HG03558 (cell line): ENCODE measurements around the gene GLYATL1.

Experiments used
- ATAC-seq: cut with Tn5 transposase; IDR thresholded peaks from one replicate; pipeline ENCODE4 v1.9.1; 2021; ENCODE audit warnings: moderate number of reproducible peaks; ENCODE audit not compliant: unreplicated experiment; ENCODE audit errors: extremely low read depth

Gene GLYATL1

DNA sequence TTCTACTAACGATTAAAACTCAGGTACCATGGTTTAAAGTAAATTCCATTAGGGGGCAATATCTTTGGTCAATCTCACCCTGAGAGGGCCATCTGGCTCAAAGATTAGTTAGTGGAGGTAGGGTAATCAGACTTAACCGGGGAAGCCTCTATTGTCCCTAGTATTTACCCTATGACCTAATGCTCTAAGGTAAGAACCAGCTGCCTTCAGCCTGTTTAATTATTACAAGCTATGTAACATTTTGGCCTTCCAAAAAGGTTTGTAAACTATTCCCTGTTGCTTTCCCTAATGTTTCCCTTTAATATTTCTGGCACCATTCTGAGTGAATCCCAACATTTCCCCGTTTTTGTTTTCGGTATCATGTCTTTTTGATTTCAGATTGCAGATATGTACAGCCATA lies 15.1 kb upstream of the GLYATL1 start:
- no peak for ATAC-seq

DNA sequence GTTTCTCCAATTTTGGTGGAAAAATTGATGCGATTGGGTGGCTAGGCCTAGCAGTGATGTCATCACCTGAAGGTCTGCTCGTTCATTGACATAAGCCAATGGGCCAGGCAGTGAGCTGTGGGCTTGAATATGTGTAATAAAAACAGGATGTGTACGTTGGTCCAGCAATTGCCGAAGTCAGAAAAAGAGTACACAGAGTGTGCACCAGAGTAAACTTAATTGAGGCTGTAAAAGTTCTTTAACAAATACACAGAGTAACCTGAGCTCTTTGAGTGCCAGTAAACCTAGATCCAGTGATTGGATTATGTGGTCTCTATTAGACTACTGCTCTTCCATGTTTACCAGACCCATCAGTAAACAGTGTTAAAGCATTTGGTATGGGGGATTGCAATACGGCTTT lies 13.0 kb upstream of the GLYATL1 start:
- ATAC-seq: no peak

DNA sequence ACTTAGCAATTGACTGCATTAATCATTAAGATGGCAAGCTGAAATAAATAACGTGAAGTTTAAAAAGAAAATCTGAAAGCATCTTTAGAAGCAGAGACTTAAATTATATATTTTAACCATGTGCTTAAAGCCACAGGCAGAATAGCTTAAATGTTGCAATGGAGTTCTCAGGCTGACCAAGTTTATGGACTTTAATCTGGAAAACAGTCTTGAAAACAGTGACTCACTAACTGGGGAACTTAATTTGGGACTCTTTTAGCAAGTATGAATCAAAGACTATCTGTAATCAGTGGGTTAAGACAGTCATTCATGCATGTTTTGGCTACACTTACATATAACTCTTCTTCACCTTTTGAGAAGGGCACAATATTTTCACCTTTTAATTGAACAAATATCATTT lies 12.6 kb upstream of the GLYATL1 start:
- no peak for ATAC-seq

DNA sequence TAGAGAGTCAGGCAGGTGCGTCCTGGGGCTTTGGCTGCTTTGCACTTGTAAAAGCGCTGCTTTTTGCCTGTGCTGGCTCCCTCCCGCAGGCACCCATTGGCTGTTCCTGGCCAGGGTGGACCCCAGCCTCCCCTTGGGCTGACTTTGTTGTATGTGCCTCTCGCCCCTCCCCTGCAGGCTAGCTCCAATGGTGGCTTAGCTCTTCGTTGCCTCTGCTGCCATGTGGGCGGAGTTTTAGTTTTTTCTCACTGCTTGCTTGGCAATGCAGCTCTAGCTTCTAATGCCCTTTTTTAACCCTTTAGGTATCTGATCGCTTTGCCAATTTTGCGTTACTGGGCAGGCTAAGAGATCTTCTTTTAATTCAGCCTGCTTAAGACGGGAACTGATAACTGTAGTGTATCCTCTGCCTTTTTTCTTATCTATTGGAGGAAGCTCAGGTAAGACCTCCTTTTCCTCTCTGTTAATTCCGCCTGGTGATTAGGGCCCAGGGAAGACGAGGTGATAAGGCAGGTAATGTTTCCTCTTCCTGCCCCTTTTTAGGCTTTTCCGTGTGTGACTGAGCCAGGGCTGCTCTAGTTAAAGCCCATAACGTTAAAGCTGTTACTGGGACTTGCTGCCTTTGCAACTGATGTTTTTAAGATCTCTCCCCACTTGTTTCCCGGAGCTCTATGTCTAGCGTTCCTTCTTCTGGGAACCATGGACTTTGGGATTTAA lies 11.7 kb upstream of the GLYATL1 start:
- no peak for ATAC-seq

DNA sequence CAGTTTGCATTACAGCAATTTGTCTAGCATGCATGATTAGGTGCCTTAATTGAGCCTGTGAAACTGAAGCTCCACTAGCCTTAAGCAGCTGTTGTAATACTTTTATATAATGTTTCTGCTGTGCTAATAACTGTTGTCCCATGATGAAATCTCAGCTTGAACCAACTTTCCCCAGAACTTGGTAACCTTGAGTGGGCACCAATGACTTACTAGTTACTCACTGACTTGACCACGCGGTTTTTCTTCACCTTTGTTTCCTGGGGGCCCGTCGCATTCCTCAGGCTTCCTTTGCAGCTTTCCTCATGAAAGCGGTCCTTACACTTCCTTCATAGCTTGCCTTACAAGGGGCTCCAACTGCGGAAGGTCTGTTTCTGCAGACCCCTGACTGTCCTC lies 11.2 kb upstream of the GLYATL1 start:
- no peak for ATAC-seq

DNA sequence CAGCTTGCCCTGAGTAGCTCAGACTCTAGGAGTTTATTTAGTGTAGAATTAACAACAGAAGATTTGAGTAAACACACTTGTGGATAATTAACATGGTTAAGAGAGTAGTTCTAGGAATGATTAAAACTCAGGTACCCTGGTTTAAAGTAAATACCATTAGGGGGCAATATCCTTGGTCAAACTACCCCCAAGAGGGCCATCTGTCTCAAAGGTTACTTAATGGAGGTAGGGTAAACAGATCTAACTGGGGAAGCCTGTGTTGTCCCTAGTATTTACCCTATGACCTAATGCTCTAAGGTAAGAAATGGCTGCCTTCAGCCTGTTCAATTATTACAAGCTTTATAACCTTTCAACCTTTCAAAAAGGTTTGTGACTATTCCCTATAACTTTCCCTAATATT lies 10.6 kb upstream of the GLYATL1 start:
- ATAC-seq: no peak

DNA sequence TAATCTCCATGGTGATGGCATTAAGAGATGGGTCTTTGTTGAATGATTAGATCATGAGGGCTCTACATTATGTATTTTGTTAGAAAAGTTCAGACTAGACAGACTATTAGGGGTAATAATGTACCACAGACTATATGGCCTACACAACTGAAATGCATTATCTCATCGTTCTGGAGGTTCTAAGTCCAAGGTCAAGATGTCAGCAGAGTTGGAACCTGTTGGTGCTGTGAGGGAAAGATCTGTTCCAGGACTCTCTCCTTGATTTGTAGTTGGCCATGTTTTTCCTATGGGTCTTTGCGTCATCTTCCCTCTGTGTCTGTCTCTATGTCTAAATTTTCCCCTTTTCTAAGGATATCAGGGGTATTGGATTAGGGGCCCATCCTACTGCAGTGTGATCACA lies 8.4 kb upstream of the GLYATL1 start:
- no peak for ATAC-seq

DNA sequence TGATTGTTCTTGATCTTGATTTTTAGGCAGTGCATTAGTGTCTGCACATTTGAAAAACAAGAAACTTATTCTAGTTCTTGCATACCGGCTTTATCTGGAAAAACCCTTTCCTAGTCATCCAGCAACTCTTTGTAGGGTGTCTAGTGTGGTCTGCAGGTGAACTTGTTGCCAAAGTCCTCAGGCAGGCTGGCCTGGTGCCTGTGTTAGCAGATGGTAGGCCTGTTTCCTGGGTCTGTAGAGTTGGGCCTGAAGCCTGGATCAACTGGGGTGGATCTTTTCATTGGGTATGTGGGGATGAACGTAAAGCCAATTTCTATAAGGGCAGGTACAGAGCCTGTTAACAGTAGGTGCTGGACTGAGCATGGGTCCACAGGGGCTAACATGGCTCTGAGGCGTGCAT lies 5.6 kb upstream of the GLYATL1 start:
- ATAC-seq: no peak

DNA sequence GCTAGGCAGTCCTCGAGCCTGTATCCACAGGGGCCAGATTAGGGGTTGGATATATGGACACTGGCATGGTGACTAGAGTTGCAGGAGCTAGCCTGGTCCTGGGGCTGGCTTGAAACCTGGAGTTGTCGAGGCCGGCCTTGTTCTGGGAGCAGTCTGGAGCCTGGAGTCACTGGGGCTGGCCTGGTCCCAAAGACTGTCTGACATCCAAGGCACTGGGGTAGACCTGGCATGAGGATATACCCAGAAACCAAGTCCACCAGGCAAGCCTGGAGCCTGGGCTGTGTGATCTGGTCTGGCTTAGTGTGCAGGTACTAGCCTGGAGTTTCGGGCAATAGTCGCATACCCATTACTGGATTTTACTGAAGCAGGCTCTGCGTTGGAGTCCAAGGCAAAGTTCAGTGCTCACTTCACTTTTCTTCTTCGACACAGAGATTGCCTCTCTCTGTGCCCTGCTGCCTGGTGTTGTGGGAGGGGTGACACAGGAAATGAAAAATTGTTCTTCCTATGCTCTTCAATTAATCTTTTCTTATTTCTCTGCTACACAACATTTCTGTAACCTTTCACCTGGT lies 4.3 kb upstream of the GLYATL1 start:
- ATAC-seq: no peak

DNA sequence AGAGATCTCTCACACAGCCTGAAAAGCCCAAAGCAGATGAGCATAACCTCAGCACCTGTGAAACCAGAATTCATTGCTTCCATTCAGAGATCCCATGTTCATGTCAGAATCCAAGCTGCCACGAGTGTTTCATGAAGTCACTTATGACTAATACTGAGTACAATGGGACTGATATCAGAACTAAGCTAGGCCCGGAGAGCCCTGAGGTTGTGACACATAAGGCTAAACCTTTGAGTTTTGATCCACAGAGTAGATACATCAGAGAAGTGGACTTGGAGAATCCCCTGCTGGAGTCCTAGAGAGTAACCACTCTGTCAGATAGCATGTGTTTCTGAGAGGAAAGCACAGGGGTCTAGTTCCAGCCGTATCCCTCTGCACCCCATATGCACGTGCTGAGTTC lies 890 bp upstream of the GLYATL1 start:
- no peak for ATAC-seq

DNA sequence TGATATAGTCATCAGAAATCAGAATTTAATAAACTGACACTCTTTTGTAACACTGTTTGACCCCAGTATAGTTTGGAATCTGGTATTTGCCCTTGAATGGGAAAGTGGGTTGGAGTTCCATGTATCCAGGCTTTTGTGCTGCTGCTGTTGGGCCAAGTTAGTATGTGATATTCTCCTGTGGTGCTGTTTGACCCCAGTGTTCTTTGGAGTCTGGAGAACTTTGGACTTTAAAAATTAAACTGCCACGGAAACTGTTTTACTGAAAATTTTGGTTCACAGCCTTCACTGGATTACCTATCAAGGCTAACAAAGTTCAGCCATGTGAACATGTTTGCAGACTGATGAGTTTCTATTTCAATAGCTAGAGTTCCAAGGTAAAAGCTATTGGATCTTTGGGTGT lies 740 bp downstream of the GLYATL1 start:
- no peak for ATAC-seq

DNA sequence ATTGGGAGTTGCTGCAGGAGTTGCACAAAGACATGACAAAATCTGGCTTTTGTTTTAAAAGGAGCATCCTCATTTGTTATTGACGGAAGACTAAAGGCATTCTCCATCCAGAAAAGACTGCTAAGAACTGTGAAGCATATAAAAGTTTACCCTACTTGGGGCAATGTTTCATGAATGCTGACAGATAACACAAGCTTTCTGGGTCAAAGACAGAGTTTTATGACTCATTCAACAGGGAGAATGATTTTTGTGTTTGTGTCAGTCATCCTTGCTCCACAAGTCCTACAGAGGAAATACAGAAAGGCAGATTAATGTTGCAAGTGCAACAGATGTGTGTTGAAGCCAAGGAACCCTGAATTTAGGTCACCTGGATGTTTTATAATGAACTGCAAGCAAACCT lies 2.5 kb downstream of the GLYATL1 start:
- ATAC-seq: no peak

DNA sequence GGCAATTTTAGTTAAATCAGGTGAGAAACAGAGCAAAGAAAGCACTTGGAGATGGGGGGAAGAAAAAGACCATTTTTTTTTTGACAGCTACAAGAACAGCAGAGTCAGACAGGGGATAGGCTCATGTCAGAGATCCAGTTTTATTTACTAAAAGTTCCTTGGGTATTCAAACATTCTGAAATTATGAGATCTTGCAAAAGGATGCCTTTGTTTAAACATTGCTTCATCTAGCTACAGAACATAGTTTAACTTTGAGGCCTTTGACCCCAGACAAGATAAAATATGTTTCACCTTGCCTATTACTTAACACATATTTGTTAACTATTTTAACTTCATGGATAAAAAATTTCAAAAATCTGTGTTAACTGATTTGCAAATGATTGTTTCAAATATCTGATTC lies 6.4 kb downstream of the GLYATL1 start:
- ATAC-seq: no peak

DNA sequence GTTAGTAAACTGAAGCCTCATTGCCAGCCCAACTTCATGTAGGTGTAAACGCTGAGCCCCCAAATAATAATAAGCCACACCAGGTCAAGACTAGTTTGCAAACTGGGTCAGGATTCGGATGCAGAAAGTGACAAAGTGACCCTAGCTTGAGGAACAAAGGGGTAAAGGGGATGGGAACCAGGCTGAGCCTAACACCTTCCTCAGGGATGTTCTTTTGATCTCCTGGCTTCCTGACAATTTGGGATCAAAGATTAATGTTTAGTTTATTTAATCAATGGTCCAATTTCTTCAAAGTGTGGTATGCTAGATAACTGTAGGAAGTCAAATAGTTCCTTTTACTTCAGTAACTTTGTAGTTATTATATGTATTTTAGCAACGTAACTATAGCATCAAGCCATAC lies 9.9 kb downstream of the GLYATL1 start:
- no peak for ATAC-seq

DNA sequence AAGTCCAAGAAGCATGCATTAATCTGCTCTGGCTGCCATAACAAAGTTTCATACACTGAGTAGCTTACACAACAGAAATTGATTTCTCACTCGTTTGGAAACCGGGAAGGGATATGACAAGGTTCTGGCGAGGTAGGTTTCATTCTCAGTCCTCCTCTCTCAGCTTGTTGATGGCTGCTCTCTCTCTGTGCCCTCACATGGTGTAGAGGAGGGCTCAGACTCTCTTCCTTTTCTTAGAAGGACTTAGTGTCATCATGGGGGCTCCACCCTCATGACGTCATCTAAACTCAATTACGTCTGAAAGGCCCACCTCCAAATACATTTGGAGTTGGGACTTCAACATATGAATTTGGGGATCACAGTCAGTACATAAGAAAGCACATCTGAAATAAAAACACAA lies 18.6 kb downstream of the GLYATL1 start:
- no peak for ATAC-seq

DNA sequence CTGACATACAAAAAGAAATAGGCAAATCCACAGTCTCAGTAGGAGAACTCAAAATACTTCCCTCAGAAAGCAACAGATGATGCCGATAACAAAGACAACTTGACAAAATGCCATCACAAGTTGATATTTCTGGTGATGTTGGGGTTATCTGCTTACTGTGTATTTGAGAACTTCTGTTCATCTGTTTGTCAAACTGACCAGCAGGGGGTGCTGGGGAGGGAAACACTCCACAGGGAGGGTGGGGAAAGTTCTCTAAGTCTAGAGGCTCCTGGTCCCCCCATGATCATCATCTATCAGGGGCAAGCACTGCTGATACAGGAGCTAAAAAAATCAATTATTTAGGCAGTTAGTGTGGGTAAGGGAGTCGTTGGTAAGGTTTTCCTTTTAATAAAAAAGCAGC lies 19.2 kb downstream of the GLYATL1 start:
- no peak for ATAC-seq

DNA sequence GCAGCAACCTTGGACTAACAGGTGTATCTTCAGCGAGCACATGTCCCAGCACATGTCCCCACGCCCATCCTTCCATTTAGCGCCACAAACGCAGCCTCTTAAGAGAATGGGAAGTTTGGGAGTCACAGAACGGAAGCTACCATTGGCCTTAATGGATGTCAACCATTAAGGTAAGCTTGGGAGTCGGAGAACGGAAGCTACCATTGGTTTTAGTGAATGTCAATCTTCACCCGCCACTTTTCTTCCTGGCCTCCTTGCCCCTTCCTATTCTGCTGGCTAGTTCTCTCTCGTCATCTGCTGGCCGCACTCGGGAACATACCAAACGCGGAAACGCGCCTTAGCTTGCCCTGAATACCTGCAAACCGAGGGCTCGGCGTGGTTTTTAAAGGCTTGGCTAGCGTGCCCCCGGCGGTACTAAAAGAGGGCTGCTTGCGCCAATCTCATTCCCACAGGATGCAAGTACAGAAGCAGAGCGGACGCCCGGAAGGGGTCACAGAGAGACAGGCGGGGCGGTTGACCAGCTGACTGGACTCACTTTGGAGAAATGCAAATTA lies 24.3 kb downstream of the GLYATL1 start:
- no peak for ATAC-seq

DNA sequence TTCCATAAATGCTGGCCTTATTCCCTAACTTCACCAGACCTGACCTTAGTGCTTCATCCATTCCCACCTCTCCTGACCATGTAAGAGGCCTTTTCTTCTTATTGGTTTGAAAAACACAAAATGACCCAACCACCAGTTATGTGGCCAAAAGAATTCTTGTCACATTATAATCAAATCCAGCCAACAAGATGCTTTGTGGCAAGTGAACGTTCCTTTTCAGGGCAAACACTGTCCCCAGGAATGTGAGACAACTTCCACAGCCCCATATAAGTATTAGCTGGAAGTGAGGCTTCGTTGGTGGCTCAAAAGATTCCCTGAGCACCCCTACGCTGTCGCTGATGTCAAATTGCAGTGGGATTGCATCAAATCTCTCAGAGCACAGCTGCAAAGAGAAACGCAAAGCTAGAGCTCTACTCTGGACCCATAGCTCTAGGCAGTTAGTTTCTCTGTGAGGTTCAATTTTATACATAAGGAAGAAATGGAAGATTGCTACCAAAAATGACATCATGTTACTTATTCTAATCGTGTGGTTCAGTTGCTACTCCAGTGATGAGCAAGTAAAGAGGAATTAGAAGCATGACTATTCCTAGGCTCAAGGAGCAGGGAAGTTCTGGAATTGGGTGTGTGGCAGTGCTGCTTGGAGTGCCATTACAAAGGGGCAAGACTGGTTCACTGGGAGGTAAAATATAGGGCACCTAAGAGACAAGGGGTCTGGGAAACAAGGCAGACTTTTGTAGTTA lies 26.1 kb downstream of the GLYATL1 start:
- no peak for ATAC-seq

DNA sequence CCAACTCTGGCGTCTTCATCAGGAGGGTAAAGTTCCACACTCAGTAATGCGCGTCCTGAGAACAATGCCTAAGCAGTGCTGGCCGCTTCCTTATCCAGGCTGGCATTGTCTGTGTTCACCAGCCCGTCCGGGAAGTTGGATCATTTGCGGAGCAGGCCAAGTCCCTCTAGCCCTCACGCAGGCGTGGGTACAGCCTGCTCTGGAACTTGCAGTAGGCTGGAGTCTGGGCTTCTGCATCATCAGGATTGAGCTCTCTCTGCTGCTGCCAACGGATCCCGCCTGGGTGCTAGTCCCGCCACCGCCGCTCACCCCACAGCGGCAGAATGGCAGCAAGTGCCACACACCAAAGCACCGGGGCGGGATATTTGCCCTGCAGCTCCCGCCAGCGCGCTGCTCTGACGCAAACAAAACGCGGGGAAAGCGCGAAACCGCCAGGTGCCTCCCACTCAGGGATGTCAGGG lies 29.0 kb downstream of the GLYATL1 start:
- ATAC-seq: no peak

DNA sequence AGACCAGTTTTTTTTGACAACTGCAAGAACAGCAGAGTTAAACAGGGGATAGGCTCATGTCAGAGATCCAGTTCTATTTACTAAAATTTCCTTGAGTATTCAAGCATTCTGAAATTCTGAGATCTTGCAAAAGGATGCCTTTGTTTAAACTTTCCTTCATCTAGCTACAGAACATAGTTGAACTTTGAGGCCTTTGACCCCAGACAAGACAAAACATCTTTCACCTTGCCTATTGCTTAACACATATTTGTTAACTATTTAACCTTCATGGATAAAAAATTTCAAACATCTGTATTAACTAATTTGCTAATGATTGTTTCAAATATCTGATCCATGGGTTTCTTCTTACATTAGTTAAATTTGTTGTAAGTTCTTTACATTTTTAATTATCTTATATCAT lies 38.2 kb downstream of the GLYATL1 start:
- ATAC-seq: no peak

DNA sequence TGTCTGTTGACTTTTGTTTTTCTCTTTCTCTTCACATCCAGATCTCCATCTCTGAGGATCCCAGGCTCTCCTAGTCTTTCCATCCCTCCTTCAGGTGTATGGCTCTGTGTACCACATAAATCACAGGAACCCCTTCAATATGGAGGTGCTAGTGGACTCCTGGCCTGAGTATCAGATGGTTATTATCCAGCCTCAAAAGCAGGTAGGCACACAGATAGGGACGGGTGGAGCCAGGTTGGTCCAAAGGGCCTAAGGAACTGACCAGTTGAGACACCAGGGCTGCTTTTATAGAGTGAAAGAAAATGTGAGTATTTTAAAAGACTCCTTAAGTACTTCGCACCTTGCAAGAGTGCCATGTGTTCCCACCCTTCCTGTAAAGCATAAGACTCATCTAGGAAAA lies 39.9 kb downstream of the GLYATL1 start:
- no peak for ATAC-seq
